SKM-1 treated with dmso at 0.1 percent for 144 hours (cell line): ENCODE measurements around the gene CTSF.

Experiments
- DNase-seq: peaks from one replicate; lab custom pipeline; 2025; ENCODE audit not compliant: unreplicated experiment; lab: John Stamatoyannopoulos, UW

The CTSF gene

DNA sequence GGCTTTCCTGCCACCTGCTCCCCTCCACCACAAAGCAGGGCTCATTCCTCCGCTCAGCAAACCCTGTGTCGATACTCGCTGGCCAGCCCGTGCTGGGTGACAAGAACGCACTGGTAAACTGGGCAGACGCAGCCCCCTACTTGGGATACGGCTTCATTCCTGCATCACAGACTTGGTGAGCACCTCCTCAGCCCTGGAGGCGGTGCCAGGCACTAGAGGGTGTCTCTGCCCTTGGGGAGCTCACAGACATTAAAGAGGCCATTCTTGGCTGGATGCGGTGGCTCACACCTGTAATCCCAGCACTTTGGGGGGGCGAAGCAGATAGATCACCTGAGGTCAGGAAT lies 28.6 kb downstream of the CTSF start:
- DNase-seq = no peak

DNA sequence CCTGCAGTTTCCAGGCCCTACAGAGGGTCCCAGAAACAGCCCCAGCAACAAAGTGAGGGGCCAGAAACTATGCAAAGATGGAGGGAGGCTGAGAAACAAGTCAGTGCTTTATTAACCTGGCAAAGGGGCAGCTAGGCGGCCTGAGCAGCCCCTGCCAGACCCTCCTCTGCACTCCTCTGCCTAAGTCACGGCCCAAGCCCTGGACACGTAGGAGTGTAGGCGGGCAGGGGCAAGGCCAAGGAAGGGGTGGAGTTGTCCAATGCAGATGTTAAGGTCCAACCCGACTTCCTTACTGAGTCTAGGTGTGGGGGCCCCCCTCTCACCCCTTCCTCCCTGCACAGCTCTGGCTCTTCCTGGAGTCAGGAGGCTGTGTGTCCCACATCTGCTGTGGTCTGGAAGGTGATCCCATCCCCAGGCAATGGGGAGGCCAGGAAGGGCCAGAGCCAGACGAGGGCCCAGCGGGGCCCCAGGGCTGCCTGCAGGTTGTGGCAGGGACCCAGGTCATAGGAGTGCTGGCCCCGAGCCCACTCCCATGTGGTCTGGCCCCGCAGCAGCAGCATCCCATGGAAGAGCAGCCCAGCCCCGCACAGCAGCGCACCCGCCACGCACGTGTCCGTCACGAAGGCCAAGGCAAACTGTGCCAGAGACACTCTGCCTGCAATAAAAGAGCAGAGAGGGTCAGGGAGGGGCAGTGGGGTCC lies 29.1 kb downstream of the CTSF start:
- DNase-seq = no peak

DNA sequence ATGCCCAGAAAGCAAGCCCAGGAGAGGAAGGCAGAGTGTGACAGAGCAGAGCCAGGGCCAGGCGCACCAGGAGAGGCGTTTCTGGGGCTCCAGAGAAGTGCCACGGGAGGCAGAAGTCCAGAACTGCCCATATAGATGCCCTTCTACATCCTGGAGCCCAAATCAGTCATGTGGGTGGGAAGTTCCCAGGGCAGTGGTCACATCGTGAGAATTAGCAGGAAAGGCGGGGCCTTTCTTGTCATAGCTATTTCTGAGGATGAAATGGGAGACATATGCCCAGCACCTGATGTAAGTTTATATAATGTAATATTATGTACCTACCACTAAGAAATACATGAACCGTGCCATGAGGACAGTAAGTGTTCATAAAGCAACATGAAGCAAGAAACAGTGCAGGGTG lies 35.6 kb downstream of the CTSF start:
- DNase-seq = no peak

DNA sequence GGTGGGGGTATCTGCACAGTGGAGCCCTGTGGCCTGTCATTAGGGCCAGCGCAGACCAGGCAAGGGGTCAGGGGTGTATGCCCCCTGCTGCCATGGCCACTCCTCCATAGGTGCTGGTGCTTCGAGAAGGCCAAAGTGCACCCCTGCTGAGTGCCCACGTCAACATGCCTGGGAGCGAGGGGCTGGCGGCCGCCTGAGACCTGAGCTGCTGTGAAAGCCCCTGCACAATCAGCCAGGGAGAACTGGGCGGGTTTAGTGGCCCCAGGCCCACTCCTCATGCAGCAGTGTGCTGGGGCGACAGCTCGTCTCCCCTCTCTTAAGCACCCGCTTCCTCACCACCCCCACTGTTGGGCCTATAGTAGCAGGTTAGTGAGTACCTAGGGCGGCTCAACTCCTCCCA lies 36.6 kb downstream of the CTSF start:
- no peak for DNase-seq

DNA sequence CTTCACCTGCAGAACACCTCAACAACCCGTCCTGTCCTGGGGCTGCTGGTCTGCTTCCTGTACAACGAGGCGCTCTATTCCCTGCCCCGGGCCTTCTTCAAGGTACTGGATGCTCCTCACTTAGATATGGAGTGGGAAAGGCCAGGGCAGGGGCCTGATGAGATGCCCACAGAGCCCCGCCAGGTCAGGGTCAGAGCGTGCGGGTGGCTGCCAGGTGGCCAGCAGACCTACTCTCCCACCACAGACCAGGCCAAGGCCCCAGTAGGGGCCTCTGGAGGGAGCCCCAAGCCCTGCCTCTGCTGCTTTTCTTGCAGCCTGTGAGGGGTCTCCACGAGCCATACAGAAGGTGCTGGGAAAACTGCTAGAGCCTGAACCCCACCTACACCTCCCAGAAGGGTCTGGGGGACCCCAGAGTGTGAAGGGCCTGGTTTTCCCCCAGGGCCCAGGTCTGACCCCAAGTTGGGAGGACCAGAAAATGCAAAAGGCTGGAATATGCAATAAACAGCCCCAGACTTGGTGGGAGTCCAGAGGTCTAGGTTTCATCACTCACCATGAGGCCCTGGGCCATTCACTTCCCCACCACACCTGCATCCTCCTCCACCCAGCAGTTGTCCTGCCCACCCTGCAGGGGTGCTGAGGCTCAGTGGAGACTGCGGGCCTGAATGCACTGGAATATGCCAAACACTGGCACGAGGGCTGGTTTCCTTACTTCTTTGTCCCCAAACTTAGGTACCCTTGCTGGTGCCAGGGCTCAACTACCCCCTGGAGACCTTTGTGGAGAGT lies 37.3 kb downstream of the CTSF start:
- DNase-seq = no peak

DNA sequence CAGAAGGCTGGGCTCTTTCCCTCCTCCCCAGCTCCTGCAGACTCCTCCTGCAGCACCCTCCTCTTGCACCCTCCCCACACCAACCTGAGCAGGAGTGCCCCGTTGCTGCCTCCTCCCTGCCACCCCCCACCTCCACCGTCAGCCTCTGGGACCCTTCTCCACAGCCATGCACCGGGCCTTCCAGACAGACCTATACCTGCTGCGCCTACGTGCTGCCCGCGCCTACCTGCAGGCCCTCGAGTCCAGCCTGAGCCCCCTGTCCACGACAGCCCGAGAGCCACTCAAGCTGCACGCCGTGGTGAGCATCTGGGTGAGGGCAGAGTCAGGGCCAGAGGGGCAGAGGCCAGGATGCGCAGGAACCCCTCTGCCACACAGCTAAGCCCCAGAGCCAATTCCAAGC lies 38.8 kb downstream of the CTSF start:
- DNase-seq = no peak

DNA sequence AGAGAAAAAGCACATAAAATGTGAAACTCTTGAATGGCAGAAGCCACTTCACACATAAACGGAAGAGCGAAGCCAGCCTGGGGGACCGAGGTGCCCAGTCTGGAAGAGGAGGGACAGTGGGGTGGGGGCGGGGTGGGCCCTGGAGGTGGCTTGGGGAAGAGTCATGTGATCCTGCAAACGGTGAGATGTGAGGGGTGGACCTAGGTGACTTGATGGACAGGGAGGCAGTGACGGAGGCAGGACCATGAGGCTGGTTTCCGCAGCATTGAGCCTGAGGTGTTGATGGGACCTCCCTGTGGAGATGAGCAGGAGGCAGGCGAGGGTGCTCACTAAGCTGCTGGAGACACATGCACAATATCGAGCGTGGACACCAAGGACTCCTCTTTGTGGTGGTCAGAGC lies 39.3 kb downstream of the CTSF start:
- no peak for DNase-seq

DNA sequence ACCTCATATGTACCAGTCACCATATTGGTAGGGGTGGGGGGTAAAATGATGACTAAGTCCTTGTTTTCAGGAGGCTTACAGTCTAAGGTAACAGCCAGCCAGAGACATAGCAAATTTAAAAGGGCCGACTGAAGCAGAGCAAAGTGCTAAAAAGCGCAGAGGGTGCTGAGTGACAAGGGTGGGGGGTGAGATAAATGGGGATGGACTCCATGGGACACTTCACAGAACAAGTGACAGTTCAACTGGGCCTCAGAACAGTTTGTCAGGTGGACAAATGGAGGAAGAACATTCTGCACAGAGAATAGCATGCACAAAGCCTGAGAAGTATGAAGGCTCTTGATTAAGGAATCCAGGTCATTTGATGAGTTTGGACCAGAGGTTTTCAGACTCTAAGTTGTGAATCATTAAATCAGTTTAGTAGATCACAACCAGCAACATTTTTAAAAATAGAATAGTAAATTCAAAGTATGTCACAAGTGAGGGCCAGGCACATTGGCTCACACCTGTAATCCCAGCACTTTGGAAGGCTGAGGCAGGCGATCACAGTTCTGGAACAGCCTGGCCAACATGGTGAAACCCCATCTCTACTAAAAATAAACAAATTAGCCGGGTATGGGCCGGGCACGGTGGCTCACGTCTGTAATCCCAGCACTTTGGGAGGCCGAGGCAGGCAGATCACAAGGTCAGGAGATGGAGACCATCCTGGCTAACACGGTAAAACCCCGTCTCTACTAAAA lies 43.9 kb downstream of the CTSF start:
- no peak for DNase-seq

DNA sequence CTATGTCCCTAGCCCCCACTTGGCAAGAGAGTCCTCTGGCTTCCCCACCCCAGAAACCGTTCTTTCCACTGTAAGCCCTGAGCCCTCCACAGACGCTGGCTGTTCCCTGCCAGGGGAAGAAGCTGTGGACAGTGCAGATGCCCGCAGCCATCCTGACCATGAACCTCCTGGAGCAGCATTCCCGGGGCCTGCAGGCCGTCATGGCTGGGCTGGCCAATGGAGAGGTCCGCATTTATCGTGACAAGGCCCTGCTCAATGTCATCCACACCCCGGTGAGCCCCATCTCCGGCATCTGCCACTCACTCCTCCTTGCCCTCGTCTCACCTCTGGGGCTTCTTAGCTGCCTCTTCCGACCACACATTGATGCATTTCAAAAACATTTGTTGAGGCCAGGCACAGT lies 44.8 kb downstream of the CTSF start:
- no peak for DNase-seq
